ENCODE measurements around the gene FATE1. TPM values are rescaled to one million over a fixed set of nuclear protein-coding genes. Genes with fewer than 3 reads are reported as not detected.

The FATE1 gene
- total RNA-seq, result not detected in 2 replicates

GRCh38 chrX:151715752-151716151 is at the start of gene FATE1:
FATE1 (plus strand) TSS chrX:151716035; CDS start chrX:151716120, 85 bp downstream.

GRCh38 chrX:151694661-151695582 is 20.9 kb upstream of the FATE1 start, which contains the start of gene PRRG3:
PRRG3 (plus strand) TSS chrX:151695458; CDS start chrX:151698815, 3,357 bp downstream.

GRCh38 chrX:151734446-151734845 is 18.6 kb downstream of the FATE1 start, which contains the start of gene CNGA2:
CNGA2 (plus strand) TSS chrX:151734746; CDS start chrX:151738484, 3,738 bp downstream.

Other genes starting within 250 kb of the FATE1 start
- gene PASD1, start 152.4 kb upstream of the FATE1 start, total RNA-seq, result not detected in 2 replicates
- gene PRRG3, start 20.6 kb upstream of the FATE1 start, total RNA-seq, result under 0.01 and 0.11 TPM in 2 replicates
- not detected in 2 replicates for gene CNGA2, start 18.7 kb downstream of the FATE1 start, total RNA-seq
- gene MAGEA4, start 196.9 kb downstream of the FATE1 start, total RNA-seq, result not detected in 2 replicates

Measured in articular chondrocyte of knee joint (primary cell).